DND-41 (cell line): ENCODE measurements around the gene LDLRAP1.
A peak's percentile ranks its signal among the peaks of the same experiment; 100 is the strongest.

ENCODE experiments used
- ATAC-seq: fragments of 200-7000 bp; cut with Tn5 transposase; 3 replicates; pipeline ENCODE4 v1.9.1; 2021; ENCODE audit warnings: low read depth; ENCODE audit not compliant: insufficient read depth
- DNase-seq: peaks from one replicate; pipeline ENCODE4 v3.0.0-alpha.2; 2020
- H2AFZ ChIP-seq: 2 replicates; pipeline ENCODE4 v1.6.0; 2012; ENCODE audit warnings: low read depth, low read length
- H3K27ac ChIP-seq: 2 replicates; pipeline ENCODE4 v1.5.1; 2012; ENCODE audit warnings: low read length, inconsistent platforms
- H3K27me3 ChIP-seq: fragments of 200-600 bp; sonication (generic); 2 replicates; pipeline ENCODE4 v1.6.0; 2012; ENCODE audit warnings: low read length, mild to moderate bottlenecking, inconsistent platforms; ENCODE audit not compliant: insufficient read depth, poor library complexity
- H3K36me3 ChIP-seq: 2 replicates; pipeline ENCODE4 v1.5.1; 2012; ENCODE audit warnings: low read length, inconsistent platforms; ENCODE audit not compliant: insufficient read depth
- H3K4me1 ChIP-seq: 2 replicates; pipeline ENCODE4 v1.5.1; 2012; ENCODE audit warnings: mild to moderate bottlenecking, low read length; ENCODE audit not compliant: insufficient read depth
- H3K4me2 ChIP-seq: 2 replicates; pipeline ENCODE4 v1.6.0; 2012; ENCODE audit warnings: mild to moderate bottlenecking, moderate library complexity, low read length, inconsistent platforms; ENCODE audit not compliant: insufficient read depth
- H3K4me3 ChIP-seq, 2 experiments: fragments of 200-600 bp in 1 of 2; shearing (Covaris generic) in 1 of 2; 2 replicates each; pipeline ENCODE4 v1.5.1; 2012 to 2016; ENCODE audit warnings: inconsistent platforms in 2 of 2, low read length in 2 of 2, mild to moderate bottlenecking in 2 of 2, low read depth in 1 of 2, moderate library complexity in 1 of 2
- H3K79me2 ChIP-seq: 2 replicates; pipeline ENCODE4 v1.6.0; 2012; ENCODE audit warnings: low read length, inconsistent platforms; ENCODE audit not compliant: insufficient read depth
- H3K9ac ChIP-seq: 2 replicates; pipeline ENCODE4 v1.6.0; 2012; ENCODE audit warnings: low read depth, mild to moderate bottlenecking, inconsistent platforms, low read length, moderate library complexity
- H3K9me3 ChIP-seq: 2 replicates; pipeline ENCODE4 v1.5.1; 2012; ENCODE audit warnings: low read length, moderate library complexity, mild to moderate bottlenecking, inconsistent platforms; ENCODE audit not compliant: insufficient read depth, severe bottlenecking
- H4K20me1 ChIP-seq: 2 replicates; pipeline ENCODE4 v1.6.0; 2012; ENCODE audit warnings: low read length; ENCODE audit not compliant: insufficient read depth
- CTCF ChIP-seq: IDR thresholded peaks from 2 replicates; pipeline ENCODE4 v1.5.1; 2012; ENCODE audit warnings: borderline replicate concordance, low read length, moderate library complexity, mild to moderate bottlenecking; ENCODE audit not compliant: poor library complexity, severe bottlenecking; ENCODE audit errors: extremely low read depth
- EZH2 ChIP-seq: IDR thresholded peaks from 3 replicates; pipeline ENCODE4 v1.6.1; 2012; ENCODE audit warnings: borderline replicate concordance, low read depth, mild to moderate bottlenecking, moderate library complexity, low read length, inconsistent platforms; ENCODE audit not compliant: severe bottlenecking

The LDLRAP1 gene

GRCh38 chr1:25517476-25518394, 25.7 kb upstream of the LDLRAP1 start:
- H3K4me3 ChIP-seq: no peak overlapping the region
- H3K9me3 ChIP-seq: no peaks in the 10 kb centered on the region
- DNase-seq (no peak), ATAC-seq (no peak)
- no peak overlapping the region for H3K9ac ChIP-seq
- TF ChIP-seq EZH2 (no peak), CTCF (peak; percentile 4)
- no peak overlapping the region for H3K4me2 ChIP-seq
- H3K4me1 ChIP-seq: no peaks in the 10 kb centered on the region
- H3K27ac ChIP-seq: no peak overlapping the region
- no peaks in the 10 kb centered on the region for H4K20me1 ChIP-seq
- H3K27me3 ChIP-seq: no peaks in the 10 kb centered on the region
- H3K79me2 ChIP-seq: no peaks in the 10 kb centered on the region
- no peaks in the 10 kb centered on the region for H3K36me3 ChIP-seq
- H2AFZ ChIP-seq: no peak overlapping the region

- ATAC-seq: no peak
- Histone ChIP-seq H4K20me1 (no peaks in the 10 kb centered on the region), H3K36me3 (no peaks in the 10 kb centered on the region), H3K4me3 (no peak overlapping the region), H2AFZ (no peak overlapping the region), H3K4me2 (no peak overlapping the region), H3K27ac (no peak overlapping the region), H3K79me2 (no peaks in the 10 kb centered on the region), H3K27me3 (no peaks in the 10 kb centered on the region), H3K9me3 (no peaks in the 10 kb centered on the region), H3K9ac (no peak overlapping the region), H3K4me1 (no peaks in the 10 kb centered on the region)
- no peak for DNase-seq
- TF ChIP-seq EZH2 (no peak), CTCF (no peak)
Measured at GRCh38 chr1:25519624-25520023, 23.8 kb upstream of the LDLRAP1 start.

GRCh38 chr1:25520446-25521061, 22.9 kb upstream of the LDLRAP1 start:
- Histone ChIP-seq H3K4me1 (no peaks in the 10 kb centered on the region), H3K9me3 (no peaks in the 10 kb centered on the region), H3K36me3 (no peaks in the 10 kb centered on the region), H3K27me3 (no peaks in the 10 kb centered on the region), H3K4me2 (no peak overlapping the region), H2AFZ (peak overlapping the region; percentile 58), H3K9ac (no peak overlapping the region), H3K79me2 (no peaks in the 10 kb centered on the region), H4K20me1 (no peaks in the 10 kb centered on the region), H3K4me3 (no peak overlapping the region), H3K27ac (no peak overlapping the region)
- DNase-seq: peak; percentile 62
- peak; percentile 74; the same call in 2 of the 3 replicates for ATAC-seq
- TF ChIP-seq EZH2: no peak
- TF ChIP-seq CTCF: peak; percentile 78
